A673 (cell line): Measurements from ENCODE around the gene CEACAM16.

Source experiments
- CTCF ChIP-seq: fragments of 300-800, 200-600 bp; sonication (generic); conservative IDR thresholded peaks from 2 replicates; pipeline ENCODE4 v1.5.1; 2017; ENCODE audit warnings: low read depth, mild to moderate bottlenecking, antibody characterized with exemption, low read length, moderate library complexity, mixed read lengths
- EZH2 ChIP-seq: fragments of 200-600 bp; sonication (generic); IDR thresholded peaks from 2 replicates; pipeline ENCODE4 v1.6.1; 2017; ENCODE audit warnings: borderline replicate concordance, low read depth, mild to moderate bottlenecking, mixed read lengths, antibody characterized with exemption, low read length; ENCODE audit not compliant: poor library complexity, severe bottlenecking

- TF ChIP-seq CTCF (no peak), EZH2 (no peak)
These were observed 32.1 kb downstream of the CEACAM16 start for GRCh38 chr19:44731081-44731480.
